ENCODE data around the gene ZNF385A.

- no peak for TF ChIP-seq CTCF (conservative IDR thresholded peaks at IDR 0.05; ENCODE audit: low read length)
- no peak for TF ChIP-seq EZH2phosphoT487 (IDR thresholded peaks at IDR 0.05; ENCODE audit: borderline replicate concordance)
These were observed 10.6 kb downstream of the ZNF385A start for GRCh38 chr12:54373649-54374561.

Measured in Loucy (cell line).